SK-N-SH treated with all-trans-retinoic acid at 6 μM for 48 hours (cell line): ENCODE data around the gene LDHD.

ENCODE experiments used
- ATAC-seq: fragments of 200-7000 bp; cut with Tn5 transposase; 3 replicates; pipeline ENCODE4 v1.9.1; 2020; ENCODE audit warnings: mild to moderate bottlenecking, moderate library complexity
- ARNTL ChIP-seq: fragments of 450-650 bp; formaldehyde crosslinking; IDR thresholded peaks from 2 replicates; pipeline ENCODE4 v1.5.0; 2020; ENCODE audit warnings: low read depth, mild to moderate bottlenecking, moderate library complexity, borderline replicate concordance
- BACH2 ChIP-seq: fragments of 250-450 bp; sonication (Bioruptor Pico); IDR thresholded peaks from 2 replicates; pipeline ENCODE4 v1.9.0; 2021; ENCODE audit warnings: mild to moderate bottlenecking, borderline replicate concordance
- CREB5 ChIP-seq: fragments of 250-450 bp; sonication (Bioruptor Pico); IDR thresholded peaks from 2 replicates; pipeline ENCODE4 v1.5.1; 2020; ENCODE audit warnings: low read depth, mild to moderate bottlenecking, moderate library complexity
- CSDC2 ChIP-seq: fragments of 250-450 bp; sonication (Bioruptor Pico); IDR thresholded peaks from 2 replicates; pipeline ENCODE4 v1.5.0; 2020; ENCODE audit warnings: mild to moderate bottlenecking, moderate library complexity
- CSRNP3 ChIP-seq: fragments of 250-450 bp; sonication (Bioruptor Pico); IDR thresholded peaks from 2 replicates; pipeline ENCODE4 v1.5.1; 2021; ENCODE audit warnings: mild to moderate bottlenecking, moderate library complexity
- ESRRG ChIP-seq: fragments of 250-450 bp; sonication (Bioruptor Pico); IDR thresholded peaks from 2 replicates; pipeline ENCODE4 v1.6.1; 2021; ENCODE audit warnings: mild to moderate bottlenecking
- GLIS3 ChIP-seq: fragments of 250-450 bp; sonication (Bioruptor Pico); IDR thresholded peaks from 2 replicates; pipeline ENCODE4 v1.5.0; 2020; ENCODE audit warnings: mild to moderate bottlenecking, moderate library complexity
- ISL1 ChIP-seq: fragments of 250-450 bp; sonication (Bioruptor Pico); IDR thresholded peaks from 2 replicates; pipeline ENCODE4 v2.1.2; 2022; ENCODE audit warnings: mild to moderate bottlenecking, moderate library complexity
- PATZ1 ChIP-seq: fragments of 250-450 bp; sonication (Bioruptor Pico); IDR thresholded peaks from 2 replicates; pipeline ENCODE4 v1.8.0; 2020; ENCODE audit warnings: mild to moderate bottlenecking, moderate library complexity, borderline replicate concordance
- POU6F1 ChIP-seq: fragments of 250-450 bp; sonication (Bioruptor Pico); IDR thresholded peaks from 2 replicates; pipeline ENCODE4 v1.8.0; 2021; ENCODE audit warnings: low read depth, mild to moderate bottlenecking, moderate library complexity, borderline replicate concordance
- PPARA ChIP-seq: fragments of 250-450 bp; sonication (Bioruptor Pico); IDR thresholded peaks from 2 replicates; pipeline ENCODE4 v1.5.0; 2020; ENCODE audit warnings: mild to moderate bottlenecking, borderline replicate concordance
- RARB ChIP-seq: fragments of 250-450 bp; sonication (Bioruptor Pico); IDR thresholded peaks from 2 replicates; pipeline ENCODE4 v1.8.0; 2021; ENCODE audit warnings: mild to moderate bottlenecking, moderate library complexity
- SNAI2 ChIP-seq: fragments of 250-450 bp; sonication (Bioruptor Pico); IDR thresholded peaks from 2 replicates; pipeline ENCODE4 v1.5.0; 2020; ENCODE audit warnings: mild to moderate bottlenecking, moderate library complexity
- TCF4 ChIP-seq: fragments of 250-450 bp; sonication (Bioruptor Pico); IDR thresholded peaks from 2 replicates; pipeline ENCODE4 v1.8.0; 2021; ENCODE audit warnings: mild to moderate bottlenecking, moderate library complexity, borderline replicate concordance
- TOX ChIP-seq: fragments of 250-450 bp; sonication (Bioruptor Pico); IDR thresholded peaks from 2 replicates; pipeline ENCODE4 v1.8.0; 2021; ENCODE audit warnings: mild to moderate bottlenecking, moderate library complexity, borderline replicate concordance
- TSHZ2 ChIP-seq: fragments of 250-450 bp; sonication (Bioruptor Pico); IDR thresholded peaks from 2 replicates; pipeline ENCODE4 v1.5.0; 2020; ENCODE audit warnings: mild to moderate bottlenecking, moderate library complexity
- ZC3H10 ChIP-seq: fragments of 250-450 bp; sonication (Bioruptor Pico); IDR thresholded peaks from 2 replicates; pipeline ENCODE4 v1.5.1; 2021; ENCODE audit warnings: mild to moderate bottlenecking, moderate library complexity
- ZFP3 ChIP-seq: fragments of 250-450 bp; sonication (Bioruptor Pico); IDR thresholded peaks from 2 replicates; pipeline ENCODE4 v1.5.0; 2020; ENCODE audit warnings: mild to moderate bottlenecking, moderate library complexity
- ZFP30 ChIP-seq: fragments of 450-650 bp; formaldehyde crosslinking; IDR thresholded peaks from 2 replicates; pipeline ENCODE4 v1.5.0; 2022; ENCODE audit warnings: mild to moderate bottlenecking, moderate library complexity
- ZNF565 ChIP-seq: fragments of 450-650 bp; formaldehyde crosslinking; conservative IDR thresholded peaks from 2 replicates; pipeline ENCODE4 v1.5.0; 2020; ENCODE audit warnings: low read depth, mild to moderate bottlenecking, moderate library complexity
- ZNF70 ChIP-seq: fragments of 450-650 bp; formaldehyde crosslinking; IDR thresholded peaks from 2 replicates; pipeline ENCODE4 v1.5.0; 2020; ENCODE audit warnings: mild to moderate bottlenecking, moderate library complexity
- ZNF8 ChIP-seq: fragments of 450-650 bp; formaldehyde crosslinking; IDR thresholded peaks from 2 replicates; pipeline ENCODE4 v1.5.0; 2020; ENCODE audit warnings: mild to moderate bottlenecking, moderate library complexity

LDHD gene

GRCh38 chr16:75101635-75102034 is 14.9 kb downstream of the LDHD start:
- no peak for TF ChIP-seq TSHZ2 (CRISPR knock-in tag)
- TF ChIP-seq SNAI2 = no peak
- no peak for TF ChIP-seq TOX (CRISPR knock-in tag)
- no peak for TF ChIP-seq ZFP30 (CRISPR knock-in tag)
- no peak for TF ChIP-seq ZFP3
- TF ChIP-seq ESRRG (CRISPR knock-in tag) = no peak
- TF ChIP-seq ARNTL = no peak
- no peak for TF ChIP-seq POU6F1 (CRISPR knock-in tag)
- no peak for TF ChIP-seq CSRNP3 (CRISPR knock-in tag)
- no peak for TF ChIP-seq RARB
- TF ChIP-seq BACH2 (CRISPR knock-in tag) = no peak
- no peak for TF ChIP-seq CSDC2
- TF ChIP-seq TCF4 = no peak
- no peak for TF ChIP-seq ZC3H10 (CRISPR knock-in tag)
- TF ChIP-seq PATZ1 (CRISPR knock-in tag) = no peak
- no peak for TF ChIP-seq PPARA (CRISPR knock-in tag)
- TF ChIP-seq CREB5 (CRISPR knock-in tag) = no peak
- no peak for TF ChIP-seq ZNF70
- TF ChIP-seq ISL1 = no peak
- TF ChIP-seq ZNF565 (CRISPR knock-in tag) = no peak
- ATAC-seq = no peak

- no peak for TF ChIP-seq ZNF8 (CRISPR knock-in tag)
- no peak for TF ChIP-seq ISL1
- no peak for TF ChIP-seq PPARA (CRISPR knock-in tag)
- no peak for TF ChIP-seq ZFP3
- TF ChIP-seq TSHZ2 (CRISPR knock-in tag) = no peak
- no peak for TF ChIP-seq ZC3H10 (CRISPR knock-in tag)
- TF ChIP-seq GLIS3 (CRISPR knock-in tag) = no peak
- TF ChIP-seq ESRRG (CRISPR knock-in tag) = no peak
- TF ChIP-seq CREB5 (CRISPR knock-in tag) = no peak
- no peak for TF ChIP-seq TCF4
- ATAC-seq = no peak
These were observed 16.0 kb downstream of the LDHD start for GRCh38 chr16:75100603-75100990.
